HepG2 (cell line): Measurements from ENCODE around the gene NADK2. TPM values are rescaled to one million over a fixed set of nuclear protein-coding genes. Genes with fewer than 3 reads are reported as not detected.
A peak's percentile ranks its signal among the peaks of the same experiment; 100 is the strongest.

Experiments
- BCL6 ChIP-seq: IDR thresholded peaks from 2 replicates; pipeline ENCODE4 v1.6.1; 2016; ENCODE audit warnings: missing genetic modification reagents, missing compliant biosample characterization
- ESRRA ChIP-seq: sonication (generic); formaldehyde crosslinking; IDR thresholded peaks from 2 replicates; pipeline ENCODE4 v1.5.1; 2020; ENCODE audit warnings: mild to moderate bottlenecking, low read depth, missing genetic modification reagents
- KDM2A ChIP-seq: sonication (generic); formaldehyde crosslinking; IDR thresholded peaks from 2 replicates; pipeline ENCODE4 v1.4.0; 2020; ENCODE audit warnings: low read depth, missing genetic modification reagents, borderline replicate concordance
- KLF6 ChIP-seq: IDR thresholded peaks from 2 replicates; pipeline ENCODE4 v1.8.0; 2016; ENCODE audit warnings: missing biosample characterization, missing genetic modification reagents
- NFRKB ChIP-seq: fragments of 450-650 bp; IDR thresholded peaks from 2 replicates; pipeline ENCODE4 v1.6.1; 2017
- NKX3-1 ChIP-seq: sonication (generic); formaldehyde crosslinking; IDR thresholded peaks from 2 replicates; pipeline ENCODE4 v1.5.0; 2020; ENCODE audit warnings: missing genetic modification reagents
- RELA ChIP-seq: sonication (generic); formaldehyde crosslinking; IDR thresholded peaks from 2 replicates; pipeline ENCODE4 v1.4.0; 2020; ENCODE audit warnings: missing genetic modification reagents
- ZFP82 ChIP-seq: sonication (generic); formaldehyde crosslinking; IDR thresholded peaks from 2 replicates; pipeline ENCODE4 v1.5.1; 2020; ENCODE audit warnings: mild to moderate bottlenecking, missing genetic modification reagents, borderline replicate concordance
- ZNF20 ChIP-seq: sonication (generic); formaldehyde crosslinking; IDR thresholded peaks from 2 replicates; pipeline ENCODE4 v1.4.0; 2020; ENCODE audit warnings: mild to moderate bottlenecking, moderate library complexity, missing genetic modification reagents
- ZNF232 ChIP-seq: sonication (generic); formaldehyde crosslinking; IDR thresholded peaks from 2 replicates; pipeline ENCODE4 v1.4.0; 2020; ENCODE audit warnings: missing genetic modification reagents, borderline replicate concordance
- ZNF264 ChIP-seq: sonication (generic); formaldehyde crosslinking; IDR thresholded peaks from 2 replicates; pipeline ENCODE4 v1.4.0; 2020; ENCODE audit warnings: missing genetic modification reagents
- ZNF274 ChIP-seq: sonication (generic); formaldehyde crosslinking; IDR thresholded peaks from 2 replicates; pipeline ENCODE4 v1.5.1; 2020; ENCODE audit warnings: mild to moderate bottlenecking, missing genetic modification reagents
- ZNF615 ChIP-seq: sonication (generic); formaldehyde crosslinking; IDR thresholded peaks from 2 replicates; pipeline ENCODE4 v1.5.0; 2020; ENCODE audit warnings: mild to moderate bottlenecking, missing genetic modification reagents, borderline replicate concordance
- polyA plus RNA-seq, 8 experiments: library from polyadenylated mRNA; depleted of rRNA in 3 of 8; stranded (reverse) in 7 of 8; unstranded in 1 of 8; fragments of >200 nt; fragmentation: Illumina TruSeq in 4 of 8; extraction: Trizol in 4 of 8; gene quantifications; 2 replicates each; pipeline versions ENCODE4 v1.2.1 to v1.2.3, GENCODE V29; 2011 to 2016; ENCODE audit warnings: low read depth in 4 of 8, missing spikeins in 1 of 8, mixed read lengths in 1 of 8; ENCODE audit not compliant: insufficient read depth in 1 of 8
- total RNA-seq, 5 experiments: library from RNA; depleted of rRNA; stranded (reverse); fragments of >200 nt; fragmentation: Illumina TruSeq; extraction: Trizol; gene quantifications; 2 replicates each; pipeline ENCODE4 v1.2.3, GENCODE V29; 2016; ENCODE audit warnings: low read depth in 1 of 5
- TF ChIP-seq, protein P1 (sequence below): fragments of 450-650 bp; IDR thresholded peaks from 2 replicates; pipeline ENCODE4 v1.6.1; 2016
- TF ChIP-seq, protein P2 (sequence below): fragments of 450-650 bp; IDR thresholded peaks from 2 replicates; pipeline ENCODE4 v1.6.1; 2017
- TF ChIP-seq, protein P3 (sequence below): IDR thresholded peaks from 2 replicates; pipeline ENCODE4 v1.6.1; 2016
- TF ChIP-seq, protein P4 (sequence below): sonication (generic); formaldehyde crosslinking; conservative IDR thresholded peaks from 2 replicates; pipeline ENCODE4 v1.4.0; 2020; ENCODE audit warnings: missing genetic modification reagents
- TF ChIP-seq, protein P5 (sequence below), 2 experiments: sonication (generic) in 1 of 2; formaldehyde crosslinking in 1 of 2; IDR thresholded peaks; 2 replicates each; pipeline versions ENCODE4 v1.5.1 to v1.6.1; 2011 to 2020; ENCODE audit warnings: borderline replicate concordance in 1 of 2, low read depth in 1 of 2, low read length in 1 of 2, mild to moderate bottlenecking in 1 of 2, missing genetic modification reagents in 1 of 2, moderate library complexity in 1 of 2
- TF ChIP-seq, protein P6 (sequence below): sonication (generic); formaldehyde crosslinking; IDR thresholded peaks from 2 replicates; pipeline ENCODE4 v1.5.0; 2020; ENCODE audit warnings: missing genetic modification reagents, mild to moderate bottlenecking, borderline replicate concordance

NADK2 gene
- total and polyA plus RNA-seq, 2 of the 13 experiments (the other 11 are each of a cell fraction or from before 2014, with no cell fraction given), result 13.9 to 71.4 TPM

DNA sequence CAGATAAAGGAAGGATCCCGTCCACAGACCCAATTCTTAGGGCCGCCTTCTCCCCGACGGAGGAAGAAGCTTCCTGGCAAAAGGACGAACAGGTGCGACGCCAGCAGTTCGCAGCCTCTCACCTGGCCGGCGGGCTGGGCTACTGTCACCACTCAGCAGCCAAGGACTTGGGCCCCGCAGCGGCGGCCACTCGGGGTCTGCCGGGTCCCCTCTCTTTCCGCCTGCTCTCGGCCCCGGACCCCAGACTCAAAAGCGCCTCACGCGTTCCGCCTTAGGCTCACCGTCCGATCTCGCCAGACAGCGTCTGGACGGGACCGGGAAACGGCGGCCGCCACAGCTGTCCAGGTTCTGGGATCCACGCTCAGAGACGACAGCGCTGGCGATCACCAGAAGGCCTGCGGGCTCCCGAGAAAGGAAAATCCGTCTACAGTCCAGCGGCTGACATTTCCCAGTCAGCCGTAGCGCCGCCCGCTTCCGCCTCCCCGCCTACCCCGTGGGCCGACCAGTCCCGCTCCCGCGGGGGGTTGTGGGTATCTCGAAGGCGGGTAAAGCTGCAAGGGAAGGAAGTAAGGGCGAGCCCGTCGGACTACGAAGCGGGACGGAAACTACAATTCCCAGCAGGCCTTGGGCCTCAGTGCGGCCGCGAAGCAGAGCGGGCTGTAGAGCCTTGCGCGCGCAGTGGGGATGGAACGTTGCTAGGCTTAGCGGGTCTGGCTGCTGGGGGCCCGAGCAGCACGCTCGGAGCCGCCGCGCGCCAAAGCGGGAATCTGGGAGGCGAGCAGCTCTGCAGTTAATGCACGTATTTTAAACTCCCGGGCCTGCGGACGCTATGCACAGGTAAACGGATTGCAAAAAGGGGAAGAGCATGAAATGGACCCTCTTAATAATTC is 90.0 kb downstream of the NADK2 start, which contains the start of the genes LMBRD2 and SKP2 (continued):
- TF ChIP-seq, protein P1, sequence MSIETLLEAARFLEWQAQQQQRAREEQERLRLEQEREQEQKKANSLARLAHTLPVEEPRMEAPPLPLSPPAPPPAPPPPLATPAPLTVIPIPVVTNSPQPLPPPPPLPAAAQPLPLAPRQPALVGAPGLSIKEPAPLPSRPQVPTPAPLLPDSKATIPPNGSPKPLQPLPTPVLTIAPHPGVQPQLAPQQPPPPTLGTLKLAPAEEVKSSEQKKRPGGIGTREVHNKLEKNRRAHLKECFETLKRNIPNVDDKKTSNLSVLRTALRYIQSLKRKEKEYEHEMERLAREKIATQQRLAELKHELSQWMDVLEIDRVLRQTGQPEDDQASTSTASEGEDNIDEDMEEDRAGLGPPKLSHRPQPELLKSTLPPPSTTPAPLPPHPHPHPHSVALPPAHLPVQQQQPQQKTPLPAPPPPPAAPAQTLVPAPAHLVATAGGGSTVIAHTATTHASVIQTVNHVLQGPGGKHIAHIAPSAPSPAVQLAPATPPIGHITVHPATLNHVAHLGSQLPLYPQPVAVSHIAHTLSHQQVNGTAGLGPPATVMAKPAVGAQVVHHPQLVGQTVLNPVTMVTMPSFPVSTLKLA, result peak; percentile 60; the same call in 1 of the 2 replicates
- TF ChIP-seq ZNF274 (CRISPR knock-in tag) (peak; percentile 79; the same call in 1 of the 2 replicates), ESRRA (CRISPR knock-in tag) (no peak), ZNF232 (CRISPR knock-in tag) (no peak), NKX3-1 (CRISPR knock-in tag) (0 out of 2 replicates have a peak, but pooled peaks have one; percentile 26), ZNF615 (CRISPR knock-in tag) (no peak), ZNF264 (CRISPR knock-in tag) (0 out of 2 replicates have a peak, but pooled peaks have one; percentile 40), RELA (no peak), ZNF20 (CRISPR knock-in tag) (peak; percentile 96; the same call in 1 of the 2 replicates), BCL6 (peak; percentile 50), NFRKB (no peak), KLF6 (peak; percentile 29; the same call in 1 of the 2 replicates), ZFP82 (CRISPR knock-in tag) (0 out of 2 replicates have a peak, but pooled peaks have one; percentile 14), KDM2A (CRISPR knock-in tag) (peak; percentile 88)
- TF ChIP-seq, protein P2, sequence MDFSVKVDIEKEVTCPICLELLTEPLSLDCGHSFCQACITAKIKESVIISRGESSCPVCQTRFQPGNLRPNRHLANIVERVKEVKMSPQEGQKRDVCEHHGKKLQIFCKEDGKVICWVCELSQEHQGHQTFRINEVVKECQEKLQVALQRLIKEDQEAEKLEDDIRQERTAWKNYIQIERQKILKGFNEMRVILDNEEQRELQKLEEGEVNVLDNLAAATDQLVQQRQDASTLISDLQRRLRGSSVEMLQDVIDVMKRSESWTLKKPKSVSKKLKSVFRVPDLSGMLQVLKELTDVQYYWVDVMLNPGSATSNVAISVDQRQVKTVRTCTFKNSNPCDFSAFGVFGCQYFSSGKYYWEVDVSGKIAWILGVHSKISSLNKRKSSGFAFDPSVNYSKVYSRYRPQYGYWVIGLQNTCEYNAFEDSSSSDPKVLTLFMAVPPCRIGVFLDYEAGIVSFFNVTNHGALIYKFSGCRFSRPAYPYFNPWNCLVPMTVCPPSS, result no peak
- TF ChIP-seq, protein P3, sequence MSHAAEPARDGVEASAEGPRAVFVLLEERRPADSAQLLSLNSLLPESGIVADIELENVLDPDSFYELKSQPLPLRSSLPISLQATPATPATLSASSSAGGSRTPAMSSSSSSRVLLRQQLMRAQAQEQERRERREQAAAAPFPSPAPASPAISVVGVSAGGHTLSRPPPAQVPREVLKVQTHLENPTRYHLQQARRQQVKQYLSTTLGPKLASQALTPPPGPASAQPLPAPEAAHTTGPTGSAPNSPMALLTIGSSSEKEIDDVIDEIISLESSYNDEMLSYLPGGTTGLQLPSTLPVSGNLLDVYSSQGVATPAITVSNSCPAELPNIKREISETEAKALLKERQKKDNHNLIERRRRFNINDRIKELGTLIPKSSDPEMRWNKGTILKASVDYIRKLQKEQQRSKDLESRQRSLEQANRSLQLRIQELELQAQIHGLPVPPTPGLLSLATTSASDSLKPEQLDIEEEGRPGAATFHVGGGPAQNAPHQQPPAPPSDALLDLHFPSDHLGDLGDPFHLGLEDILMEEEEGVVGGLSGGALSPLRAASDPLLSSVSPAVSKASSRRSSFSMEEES, result 0 out of 2 replicates have a peak, but pooled peaks have one; percentile 27
- TF ChIP-seq, protein P4, sequence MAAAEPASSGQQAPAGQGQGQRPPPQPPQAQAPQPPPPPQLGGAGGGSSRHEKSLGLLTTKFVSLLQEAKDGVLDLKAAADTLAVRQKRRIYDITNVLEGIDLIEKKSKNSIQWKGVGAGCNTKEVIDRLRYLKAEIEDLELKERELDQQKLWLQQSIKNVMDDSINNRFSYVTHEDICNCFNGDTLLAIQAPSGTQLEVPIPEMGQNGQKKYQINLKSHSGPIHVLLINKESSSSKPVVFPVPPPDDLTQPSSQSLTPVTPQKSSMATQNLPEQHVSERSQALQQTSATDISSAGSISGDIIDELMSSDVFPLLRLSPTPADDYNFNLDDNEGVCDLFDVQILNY (CRISPR knock-in tag), result peak; percentile 78
- TF ChIP-seq, protein P5, sequence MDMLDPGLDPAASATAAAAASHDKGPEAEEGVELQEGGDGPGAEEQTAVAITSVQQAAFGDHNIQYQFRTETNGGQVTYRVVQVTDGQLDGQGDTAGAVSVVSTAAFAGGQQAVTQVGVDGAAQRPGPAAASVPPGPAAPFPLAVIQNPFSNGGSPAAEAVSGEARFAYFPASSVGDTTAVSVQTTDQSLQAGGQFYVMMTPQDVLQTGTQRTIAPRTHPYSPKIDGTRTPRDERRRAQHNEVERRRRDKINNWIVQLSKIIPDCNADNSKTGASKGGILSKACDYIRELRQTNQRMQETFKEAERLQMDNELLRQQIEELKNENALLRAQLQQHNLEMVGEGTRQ (IDR thresholded peaks at IDR 0.05; ENCODE audit: low read depth, low read length), result no peak
- TF ChIP-seq, protein P5 (CRISPR knock-in tag; IDR thresholded peaks at IDR 0.05; ENCODE audit: borderline replicate concordance), result no peak; the same call in 1 of the 2 replicates
- TF ChIP-seq, protein P6, sequence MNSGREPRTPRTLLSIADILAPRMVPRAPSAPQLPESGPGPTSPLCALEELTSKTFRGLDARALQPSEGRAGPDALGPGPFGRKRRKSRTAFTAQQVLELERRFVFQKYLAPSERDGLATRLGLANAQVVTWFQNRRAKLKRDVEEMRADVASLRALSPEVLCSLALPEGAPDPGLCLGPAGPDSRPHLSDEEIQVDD, result 0 out of 2 replicates have a peak, but pooled peaks have one; percentile 23
